ENCODE results near the gene VRK1. TPM values are rescaled to one million over a fixed set of nuclear protein-coding genes. Genes with fewer than 3 reads are reported as not detected.
"Not testable (repeated sequence)": the region's sequence is repeated elsewhere in the genome, so short reads cannot be mapped to it uniquely, and the experiment has no call there.

VRK1 gene, protein sequence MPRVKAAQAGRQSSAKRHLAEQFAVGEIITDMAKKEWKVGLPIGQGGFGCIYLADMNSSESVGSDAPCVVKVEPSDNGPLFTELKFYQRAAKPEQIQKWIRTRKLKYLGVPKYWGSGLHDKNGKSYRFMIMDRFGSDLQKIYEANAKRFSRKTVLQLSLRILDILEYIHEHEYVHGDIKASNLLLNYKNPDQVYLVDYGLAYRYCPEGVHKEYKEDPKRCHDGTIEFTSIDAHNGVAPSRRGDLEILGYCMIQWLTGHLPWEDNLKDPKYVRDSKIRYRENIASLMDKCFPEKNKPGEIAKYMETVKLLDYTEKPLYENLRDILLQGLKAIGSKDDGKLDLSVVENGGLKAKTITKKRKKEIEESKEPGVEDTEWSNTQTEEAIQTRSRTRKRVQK
- 35.9 and 44.7 TPM in 2 replicates for total RNA-seq

DNA sequence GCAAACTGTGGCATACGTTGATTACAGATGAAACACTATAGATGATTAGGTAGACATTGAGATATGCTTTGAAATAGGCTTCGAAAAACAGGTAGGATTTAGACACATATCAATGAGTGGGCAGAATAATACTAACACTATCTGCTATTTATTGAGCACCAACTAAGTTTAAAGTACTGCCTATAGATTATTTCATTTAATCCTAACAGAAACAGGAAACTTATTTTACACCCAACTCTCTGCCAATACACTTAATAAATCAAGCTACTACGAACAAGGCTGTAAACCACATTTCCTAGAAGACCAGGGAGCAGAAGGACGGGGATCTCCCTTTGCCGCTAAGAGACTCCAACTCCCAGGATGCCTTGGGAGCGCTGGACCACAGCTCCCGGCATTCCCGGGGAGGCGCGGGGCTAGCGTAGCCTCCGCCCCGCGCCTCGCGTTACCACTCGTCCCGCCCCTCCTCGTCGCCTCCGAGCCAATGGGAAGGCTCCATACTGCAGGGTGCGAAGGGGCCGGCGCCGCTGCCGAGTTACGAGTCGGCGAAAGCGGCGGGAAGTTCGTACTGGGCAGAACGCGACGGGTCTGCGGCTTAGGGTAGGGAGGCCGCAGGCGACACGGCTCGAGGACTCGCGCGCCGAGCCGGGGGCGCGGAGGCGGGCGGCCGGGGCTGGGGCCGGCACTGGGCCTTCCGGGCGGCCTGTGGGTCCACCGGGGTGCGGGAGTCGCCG is at the start of gene VRK1:
TSS of gene VRK1 (plus strand) at position 532 of the 731 bp plus-strand sequence. CDS start 36,090 bp downstream, outside the sequence.
- DNase-seq (ENCODE audit: low read depth, low spot score), result peak; percentile 83

DNA sequence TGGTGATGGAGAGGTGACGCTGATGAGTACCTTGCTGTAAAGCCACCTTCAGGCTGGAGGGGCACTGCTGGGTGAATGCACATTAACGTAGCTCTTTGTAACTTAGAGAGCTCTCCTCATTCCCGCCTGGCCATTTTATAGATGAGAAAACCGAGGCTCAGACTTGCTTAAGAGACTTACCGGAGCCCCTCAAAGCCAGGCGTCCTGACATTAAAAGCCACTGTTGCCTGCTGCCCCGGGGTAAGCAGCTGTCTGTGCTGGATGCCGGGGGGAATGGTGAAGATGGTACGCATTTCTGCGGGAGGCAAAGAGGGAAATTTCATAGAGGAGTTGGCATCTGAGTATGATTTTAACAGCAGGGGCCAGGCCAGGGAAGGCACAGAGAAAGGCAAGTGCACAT is 49.6 kb upstream of the VRK1 start:
- DNase-seq (ENCODE audit: low read depth, low spot score), result no peak

DNA sequence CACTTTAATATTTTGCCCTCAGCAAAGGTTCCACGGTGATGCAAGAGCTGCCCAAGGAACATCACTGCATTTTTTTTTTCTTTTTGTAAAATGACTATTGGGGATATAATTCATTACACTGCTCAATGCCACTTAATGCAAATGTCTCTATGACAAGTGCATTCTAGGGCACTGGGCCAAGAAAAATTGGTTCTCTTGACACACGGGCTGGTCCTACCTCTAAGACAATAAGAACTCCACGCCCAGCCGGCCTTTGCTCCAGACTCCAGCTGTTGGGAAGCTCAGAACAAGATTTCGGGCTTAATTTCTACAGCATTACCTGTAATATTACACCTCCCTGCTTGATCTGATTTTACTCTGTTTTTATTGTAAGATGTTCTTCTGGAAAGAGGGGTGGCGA is 48.8 kb upstream of the VRK1 start:
- no peak for DNase-seq (ENCODE audit: low read depth, low spot score)

DNA sequence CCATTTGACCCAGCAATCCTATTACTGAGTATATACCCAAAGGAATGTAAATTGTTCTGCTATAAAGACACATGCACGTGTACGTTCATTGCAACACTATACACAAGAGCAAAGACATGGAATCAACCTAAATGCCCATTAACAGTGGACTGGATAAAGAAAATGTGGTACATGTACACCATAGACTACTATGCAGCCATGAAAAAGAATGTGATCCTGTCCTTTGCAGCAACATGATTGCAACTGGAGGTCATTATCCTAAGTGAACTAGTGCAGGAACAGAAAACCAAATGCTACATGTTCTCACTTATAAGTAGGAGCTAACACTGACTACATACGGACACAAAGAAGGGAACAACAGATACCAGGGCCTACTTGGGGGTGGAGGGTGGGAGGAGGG is 45.7 kb upstream of the VRK1 start:
- no peak for DNase-seq (ENCODE audit: low read depth, low spot score)

DNA sequence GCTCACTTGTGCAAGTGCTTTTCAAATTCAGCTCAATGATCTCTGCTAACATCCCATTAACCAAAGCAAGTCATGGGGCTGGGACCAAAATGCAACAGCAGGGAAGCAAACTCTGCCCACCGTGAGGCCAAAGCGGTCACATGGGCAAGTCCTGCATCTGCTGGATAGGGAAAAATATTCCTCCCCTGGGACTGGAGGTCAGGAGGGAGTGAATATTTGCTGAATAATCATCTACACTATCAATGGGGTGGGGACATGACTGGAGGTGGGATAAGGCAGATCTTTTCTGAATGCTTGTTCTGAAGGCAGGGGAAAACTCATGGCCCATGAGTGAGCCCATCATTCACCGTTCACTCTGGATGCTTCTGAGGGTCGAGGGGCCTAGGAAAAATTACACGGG is 45.1 kb upstream of the VRK1 start:
- DNase-seq (ENCODE audit: low read depth, low spot score), result no peak

DNA sequence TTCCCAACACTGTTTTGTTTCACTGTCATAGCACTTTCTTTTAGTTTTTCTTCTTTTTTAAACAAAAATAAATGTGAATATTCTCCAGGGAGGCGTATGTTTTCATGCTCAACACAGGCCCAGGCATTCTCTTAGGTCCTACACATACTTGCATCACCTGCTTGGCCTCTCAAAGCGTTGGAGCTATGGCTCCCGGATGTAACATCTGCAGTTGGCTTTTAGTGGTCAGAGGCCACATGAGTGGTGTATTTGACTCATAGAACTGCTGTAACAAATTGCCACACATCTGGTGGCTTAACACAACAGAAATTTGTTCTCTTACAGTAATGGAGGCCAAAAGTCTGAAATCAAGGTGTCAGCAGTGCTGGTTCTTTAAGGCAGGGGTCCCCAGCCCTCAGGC is 44.6 kb upstream of the VRK1 start:
- no peak for DNase-seq (ENCODE audit: low read depth, low spot score)

DNA sequence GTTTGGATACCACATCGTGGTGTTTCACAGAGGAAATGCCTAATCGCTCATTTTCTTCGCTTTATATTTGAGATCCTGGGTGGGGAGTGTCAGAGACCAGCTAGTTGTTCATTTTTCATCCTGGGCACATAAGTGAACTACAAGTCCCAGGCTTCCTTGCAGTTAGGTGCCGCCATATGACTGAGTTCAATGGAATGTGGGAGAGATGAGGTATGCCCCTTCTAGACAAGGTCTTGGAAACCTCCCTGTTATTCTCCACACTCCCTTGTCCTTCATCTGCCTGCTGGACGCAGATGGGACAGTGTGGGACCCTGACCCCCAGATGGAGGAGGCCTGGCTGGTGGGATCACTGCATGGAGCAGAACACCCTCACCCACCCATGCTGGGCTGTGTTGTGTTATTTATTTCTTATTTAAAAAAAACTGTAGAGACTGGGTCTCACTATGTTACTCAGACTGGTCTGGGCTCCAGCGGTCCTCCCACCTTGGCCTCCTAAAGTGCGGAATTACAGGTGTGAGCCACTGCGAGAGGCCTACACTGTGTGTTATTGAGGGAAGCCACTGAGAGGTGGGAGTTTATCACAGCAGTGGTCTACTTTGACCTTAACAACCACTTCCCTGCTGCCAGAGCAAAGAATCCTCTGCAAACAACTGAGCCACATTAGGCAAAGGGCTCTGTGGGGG is 42.9 kb upstream of the VRK1 start:
- DNase-seq (ENCODE audit: low read depth, low spot score), result no peak

DNA sequence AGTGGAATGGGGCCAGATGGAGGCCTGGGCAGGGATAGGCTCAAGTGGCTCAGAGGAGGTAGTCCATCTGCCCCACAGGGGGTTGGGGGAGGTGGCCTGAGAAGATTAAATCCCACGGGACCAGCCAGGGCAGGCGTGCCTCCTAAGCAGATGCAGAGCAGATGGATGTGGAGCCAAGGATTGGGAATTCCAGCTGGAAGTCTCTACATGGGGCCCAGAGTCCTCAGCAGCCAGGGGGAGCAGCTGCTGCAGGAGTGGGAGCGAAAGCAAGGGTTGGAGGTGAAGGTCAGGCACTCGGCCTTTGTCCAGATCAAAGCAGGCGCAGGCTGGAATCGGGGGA is 42.4 kb upstream of the VRK1 start:
- no peak for DNase-seq (ENCODE audit: low read depth, low spot score)

DNA sequence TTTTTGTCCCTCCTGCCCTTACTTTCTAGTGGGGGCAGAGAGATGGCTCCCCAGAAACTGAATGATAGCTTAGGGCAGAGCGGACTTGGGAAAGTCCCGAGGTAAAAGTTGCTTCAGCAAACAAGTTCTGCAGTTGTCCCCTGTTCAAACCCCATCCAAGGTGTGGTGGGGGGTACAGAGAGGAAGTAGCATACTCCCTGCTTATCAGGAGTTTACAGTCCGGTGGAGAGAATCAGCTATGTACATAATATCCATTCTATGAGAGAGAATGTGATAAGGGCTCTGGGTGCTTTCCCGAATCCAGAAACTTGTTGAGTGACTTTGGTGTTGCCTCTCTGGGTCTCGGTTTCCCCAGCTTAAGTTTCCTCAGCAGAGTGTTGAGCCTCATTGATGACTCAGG is 40.4 kb upstream of the VRK1 start:
- DNase-seq (ENCODE audit: low read depth, low spot score), result no peak

DNA sequence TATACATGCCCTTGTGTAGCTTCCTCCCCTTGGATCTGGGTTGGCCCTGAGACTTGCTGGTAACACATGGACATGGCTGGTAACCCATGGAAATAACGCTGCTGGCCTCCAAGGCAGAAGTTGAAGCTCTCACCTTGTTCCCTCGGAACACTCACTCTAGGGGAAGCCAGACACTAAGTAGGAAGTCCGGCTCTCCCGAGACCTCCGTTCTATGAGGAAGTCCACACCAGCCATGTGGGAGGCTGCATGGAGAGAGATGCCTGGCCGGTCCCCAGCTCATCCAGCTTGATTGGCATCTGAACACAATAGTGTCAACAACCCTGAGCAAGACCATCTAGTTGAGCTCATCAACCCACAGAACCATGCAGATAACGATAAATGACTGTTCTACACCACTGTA is 39.7 kb upstream of the VRK1 start:
- no peak for DNase-seq (ENCODE audit: low read depth, low spot score)

DNA sequence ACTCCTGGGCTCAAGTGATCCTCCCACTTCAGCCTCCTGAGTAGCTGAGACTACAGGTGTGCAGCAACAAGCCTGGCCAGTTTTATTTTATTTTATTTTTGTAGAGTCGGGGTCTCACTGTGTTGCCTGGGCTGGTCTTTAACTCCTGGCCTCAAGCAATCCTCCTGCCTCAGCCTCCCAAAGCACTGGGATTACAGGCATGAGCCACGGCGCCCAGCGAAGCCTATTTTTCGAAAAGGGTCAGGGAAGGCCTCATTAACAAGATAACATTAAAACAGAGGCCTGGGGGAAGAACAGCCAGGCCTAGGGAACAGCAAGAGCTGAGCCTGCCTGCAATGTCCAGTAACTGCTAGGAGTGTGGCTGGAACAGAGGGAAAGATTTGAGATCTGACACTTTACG is 36.1 kb upstream of the VRK1 start:
- DNase-seq (ENCODE audit: low read depth, low spot score), result no peak

DNA sequence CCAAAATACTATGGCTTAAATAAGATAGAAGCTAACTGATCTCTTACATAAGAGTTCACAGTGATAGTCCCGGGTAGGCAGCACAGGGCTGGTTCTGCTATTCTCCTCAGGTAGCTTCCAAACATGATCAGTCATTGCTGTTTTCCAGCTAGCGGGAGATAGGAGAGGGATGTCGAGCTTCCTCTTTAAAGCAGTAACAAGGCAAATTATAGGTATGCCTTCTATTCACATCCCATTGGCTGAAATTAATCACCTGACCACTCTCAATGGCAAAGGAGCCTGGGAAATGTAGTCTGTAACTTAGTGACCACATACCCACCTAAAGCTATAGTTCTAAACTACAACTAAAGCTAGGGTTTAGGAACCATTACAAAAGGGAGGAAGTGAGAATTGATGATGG is 34.5 kb upstream of the VRK1 start:
- no peak for DNase-seq (ENCODE audit: low read depth, low spot score)

DNA sequence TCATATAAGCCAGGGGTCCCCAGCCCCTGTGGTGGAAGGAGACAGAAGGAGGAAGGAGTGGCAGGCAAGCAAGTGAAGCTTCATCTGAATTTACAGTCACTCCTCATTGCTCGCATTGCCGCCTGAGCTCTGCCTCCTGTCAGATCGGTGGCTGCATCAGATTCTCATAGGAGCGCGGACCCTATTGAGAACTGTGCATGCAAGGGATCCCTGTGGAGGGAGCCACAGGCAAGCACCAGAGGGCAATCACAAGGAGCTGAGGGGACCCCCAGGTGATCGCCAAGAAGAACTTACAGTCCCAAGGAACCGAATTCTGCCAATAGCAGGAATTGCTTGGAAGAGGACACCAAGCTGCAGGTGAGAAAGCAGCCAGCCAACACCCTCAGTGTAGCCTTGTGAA is 33.2 kb upstream of the VRK1 start:
- no peak for DNase-seq (ENCODE audit: low read depth, low spot score)

DNA sequence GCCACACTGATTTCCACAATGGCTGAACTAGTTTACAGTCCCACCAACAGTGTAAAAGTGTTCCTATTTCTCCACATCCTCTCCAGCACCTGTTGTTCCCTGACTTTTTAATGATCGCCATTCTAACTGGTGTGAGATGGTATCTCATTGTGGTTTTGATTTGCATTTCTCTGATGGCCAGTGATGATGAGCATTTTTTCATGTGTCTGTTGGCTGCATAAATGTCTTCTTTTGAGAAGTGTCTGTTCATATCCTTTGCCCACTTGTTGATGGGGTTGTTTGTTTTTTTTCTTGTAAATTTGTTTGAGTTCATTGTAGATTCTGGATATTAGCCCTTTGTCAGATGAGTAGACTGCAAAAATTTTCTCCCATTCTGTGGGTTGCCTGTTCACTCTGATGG is 32.0 kb upstream of the VRK1 start:
- not testable (repeated sequence) for DNase-seq (ENCODE audit: low read depth, low spot score)

DNA sequence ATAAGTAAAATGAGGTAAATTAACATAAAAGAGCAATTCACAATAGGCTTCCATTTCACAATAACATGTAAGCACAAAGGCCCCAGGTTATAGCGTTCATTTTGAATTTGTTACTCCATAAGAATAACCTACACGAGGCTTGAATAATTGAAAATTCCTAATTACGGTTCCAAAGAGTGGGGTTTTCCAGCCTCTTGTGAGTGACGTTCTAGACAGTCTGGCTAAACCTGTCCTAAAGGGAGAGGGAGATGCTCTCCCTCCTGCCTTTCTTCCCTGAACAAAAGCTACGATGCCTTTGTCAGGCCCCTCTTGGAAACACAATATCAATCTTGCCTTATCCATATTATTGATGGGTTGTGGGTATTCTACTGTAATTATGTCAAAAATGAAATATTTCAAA is 24.3 kb upstream of the VRK1 start:
- DNase-seq (ENCODE audit: low read depth, low spot score), result no peak

DNA sequence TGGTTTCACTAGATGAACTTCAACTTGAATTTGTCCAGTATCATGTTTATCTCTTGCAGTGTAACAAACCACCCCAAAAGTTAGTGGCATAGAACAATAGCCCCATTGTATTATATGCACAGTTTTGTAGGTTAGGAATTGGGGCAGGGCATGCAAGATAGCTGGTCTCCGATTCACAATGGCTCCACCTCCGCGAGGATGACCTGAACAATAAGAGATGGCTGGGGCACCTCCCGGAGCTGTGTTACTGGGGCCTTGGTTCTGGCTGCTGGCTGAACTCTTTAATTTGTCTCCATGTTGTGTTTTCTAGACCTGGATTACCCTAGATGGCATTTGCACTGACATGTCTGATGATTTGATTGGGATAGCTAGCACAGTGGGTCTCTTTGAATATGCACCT is 20.4 kb upstream of the VRK1 start:
- no peak for DNase-seq (ENCODE audit: low read depth, low spot score)

DNA sequence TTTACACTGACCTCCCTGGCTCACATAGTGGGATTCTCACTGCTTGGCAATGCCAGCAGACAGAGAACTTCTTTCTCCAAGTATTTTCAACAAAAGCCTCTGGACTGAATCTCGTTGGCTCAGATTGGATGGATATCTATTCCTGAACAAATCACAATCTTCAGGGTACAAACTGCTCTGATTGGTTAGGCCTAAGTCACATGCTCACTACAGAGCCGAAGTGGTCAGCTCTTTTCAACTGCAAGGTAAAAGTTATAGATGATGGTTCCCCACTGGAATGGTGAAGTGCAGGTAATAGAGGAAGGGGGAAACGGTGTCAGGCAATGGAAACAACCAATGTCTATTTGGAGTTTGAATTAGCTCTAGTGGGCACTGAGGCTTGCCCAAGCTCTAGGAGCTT is 16.7 kb upstream of the VRK1 start:
- no peak for DNase-seq (ENCODE audit: low read depth, low spot score)

DNA sequence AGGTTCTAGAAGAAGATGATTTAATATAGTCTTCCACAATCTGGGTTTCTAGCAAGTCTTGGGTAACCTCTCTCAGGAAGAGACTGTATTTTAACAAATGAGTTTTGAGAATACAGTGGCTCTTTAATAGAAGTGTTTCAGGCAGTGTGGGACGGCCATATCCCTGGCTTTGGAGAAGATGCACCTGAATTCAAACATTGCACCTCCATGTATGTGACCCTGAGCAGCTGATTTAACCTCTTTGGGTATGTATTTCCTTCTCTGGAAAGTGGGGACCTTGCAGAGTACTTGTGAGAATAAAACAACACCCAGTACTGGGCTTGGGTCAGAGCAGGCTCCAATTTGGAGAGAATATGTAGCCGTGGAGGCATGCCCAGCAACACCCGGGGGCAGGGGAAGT is 15.8 kb upstream of the VRK1 start:
- DNase-seq (ENCODE audit: low read depth, low spot score), result no peak

DNA sequence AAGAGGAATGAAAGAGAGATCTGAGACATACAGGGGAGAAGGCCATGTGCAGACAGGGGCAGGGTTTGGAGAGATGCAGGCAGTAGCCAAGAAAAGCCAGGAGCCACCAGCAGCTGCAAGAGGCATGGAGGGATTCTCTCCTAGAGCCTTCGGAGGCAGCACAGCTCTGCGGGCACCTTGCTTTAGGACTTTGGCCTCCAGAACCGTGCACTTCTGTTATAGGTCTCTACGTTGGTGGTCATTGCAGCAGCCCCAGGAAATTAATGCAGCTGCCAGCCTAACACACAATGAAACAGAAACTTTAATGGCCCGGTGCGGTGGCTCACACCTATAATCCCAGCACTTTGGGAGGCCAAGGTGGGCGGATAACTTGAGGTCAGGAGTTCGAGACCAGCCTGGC is 14.7 kb upstream of the VRK1 start:
- no peak for DNase-seq (ENCODE audit: low read depth, low spot score)

DNA sequence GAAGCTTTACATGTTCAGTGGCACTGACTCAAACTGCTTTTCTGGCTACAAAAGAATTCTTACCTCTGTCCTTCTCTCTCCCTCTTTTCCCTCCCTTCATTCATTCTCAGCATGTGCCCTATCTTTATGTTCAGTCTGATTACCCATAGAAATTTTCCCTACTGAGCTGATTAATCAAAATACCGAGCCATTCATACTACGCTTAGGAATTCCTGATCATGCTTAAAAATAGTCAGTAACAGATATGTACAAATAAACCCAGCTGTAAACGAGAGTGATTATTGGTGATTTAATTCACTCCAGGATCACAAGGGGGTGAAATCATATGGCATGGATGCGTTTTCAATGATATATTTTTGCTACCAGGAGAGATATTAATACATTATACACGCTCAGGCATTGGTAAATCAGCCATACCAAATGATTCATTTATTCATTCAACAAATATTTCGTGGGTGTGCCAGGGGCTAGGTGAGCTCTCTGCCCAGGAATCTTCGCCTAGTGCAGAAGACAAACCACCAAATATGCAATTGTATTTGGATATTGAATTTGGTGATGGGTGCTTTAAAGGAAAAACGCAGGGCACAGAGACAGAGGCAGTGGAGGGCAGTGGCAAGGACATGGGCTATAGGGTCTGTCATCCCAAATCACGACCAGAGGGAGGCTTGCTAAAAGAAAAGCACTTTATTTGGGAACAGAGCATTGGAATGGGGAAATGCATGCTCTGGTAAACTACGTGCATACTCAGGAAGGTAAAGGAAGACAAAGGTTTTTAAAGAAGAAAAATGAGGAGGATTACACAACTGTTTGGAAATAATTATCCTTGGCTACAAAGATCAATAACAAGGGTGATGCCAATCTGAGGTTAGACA is 13.9 kb upstream of the VRK1 start:
- DNase-seq (ENCODE audit: low read depth, low spot score), result no peak

DNA sequence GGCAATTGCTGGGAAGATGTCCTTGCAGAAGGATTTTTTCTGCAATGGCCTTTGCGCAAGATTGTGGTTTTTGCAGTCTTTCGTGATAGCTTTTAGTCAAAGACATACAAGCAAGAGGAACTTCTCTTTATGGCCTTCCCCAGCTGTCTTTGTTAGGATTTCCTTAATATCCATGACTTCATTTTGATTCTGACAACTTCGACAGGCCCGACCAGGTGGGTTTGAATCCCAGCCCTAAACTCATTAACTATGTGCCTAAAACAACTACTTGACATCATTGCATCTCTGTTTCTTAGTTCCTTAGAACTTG is 13.3 kb upstream of the VRK1 start:
- no peak for DNase-seq (ENCODE audit: low read depth, low spot score)

DNA sequence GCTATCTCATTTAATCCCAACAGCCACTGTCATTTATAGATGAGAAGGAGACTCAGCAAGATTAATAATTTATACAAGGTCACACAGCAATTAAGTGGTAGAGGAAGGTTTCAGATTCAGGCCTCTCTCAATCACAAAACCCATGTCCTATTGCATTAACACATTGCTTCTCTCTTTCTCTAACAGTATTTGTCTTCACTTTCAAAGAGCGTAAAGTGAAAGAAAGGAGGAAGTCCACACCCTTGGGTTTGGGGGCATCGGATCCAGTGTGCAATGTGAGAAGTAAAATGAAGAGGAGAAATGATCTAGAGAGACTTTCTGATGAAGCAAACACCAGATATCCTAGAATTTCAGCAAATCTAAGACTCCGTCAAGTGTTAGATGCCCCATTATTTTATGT is 7.0 kb upstream of the VRK1 start:
- DNase-seq (ENCODE audit: low read depth, low spot score), result no peak

Data from pulmonary artery endothelial cell (primary cell).